ENCODE results near the gene AKAP17A.

GRCh38 chrX:1558761-1559468 is 32.5 kb upstream of the AKAP17A start:
- no peak for TF ChIP-seq CTCF (IDR thresholded peaks at IDR 0.05)
- TF ChIP-seq POLR2AphosphoS5 (IDR thresholded peaks at IDR 0.05; ENCODE audit: insufficient read depth in 1 of 2, low read depth in 1 of 2): no peak

Data from vagina (tissue), 2 donors.